Transverse colon (tissue), 4 donors: Measurements from ENCODE around the gene PSMB11.

Experiments used
- CTCF ChIP-seq, 5 experiments: fragments of 200-600 bp in 3 of 5; fragments of 450-650 bp in 2 of 5; sonication (generic) in 3 of 5; IDR thresholded peaks; 1 replicate in 2 of 5; 2 replicates in 3 of 5; pipeline ENCODE4 v1.5.1; 2016 to 2017; ENCODE audit warnings: antibody characterized with exemption in 5 of 5, inconsistent platforms in 3 of 5, mild to moderate bottlenecking in 2 of 5, moderate library complexity in 1 of 5
- EP300 ChIP-seq: sonication (generic); formaldehyde crosslinking; IDR thresholded peaks from one replicate; pipeline ENCODE4 v1.6.1; 2017; ENCODE audit warnings: antibody characterized with exemption, low read depth
- POLR2A ChIP-seq: fragments of 450-650 bp; IDR thresholded peaks from one replicate; pipeline ENCODE4 v1.6.1; 2016; ENCODE audit warnings: antibody characterized with exemption, mild to moderate bottlenecking, moderate library complexity
- POLR2AphosphoS5 ChIP-seq, 3 donors: sonication (generic); formaldehyde crosslinking; IDR thresholded peaks; one replicate each; pipeline ENCODE4 v1.6.1; 2016; ENCODE audit warnings: antibody characterized with exemption in 3 of 3

DNA sequence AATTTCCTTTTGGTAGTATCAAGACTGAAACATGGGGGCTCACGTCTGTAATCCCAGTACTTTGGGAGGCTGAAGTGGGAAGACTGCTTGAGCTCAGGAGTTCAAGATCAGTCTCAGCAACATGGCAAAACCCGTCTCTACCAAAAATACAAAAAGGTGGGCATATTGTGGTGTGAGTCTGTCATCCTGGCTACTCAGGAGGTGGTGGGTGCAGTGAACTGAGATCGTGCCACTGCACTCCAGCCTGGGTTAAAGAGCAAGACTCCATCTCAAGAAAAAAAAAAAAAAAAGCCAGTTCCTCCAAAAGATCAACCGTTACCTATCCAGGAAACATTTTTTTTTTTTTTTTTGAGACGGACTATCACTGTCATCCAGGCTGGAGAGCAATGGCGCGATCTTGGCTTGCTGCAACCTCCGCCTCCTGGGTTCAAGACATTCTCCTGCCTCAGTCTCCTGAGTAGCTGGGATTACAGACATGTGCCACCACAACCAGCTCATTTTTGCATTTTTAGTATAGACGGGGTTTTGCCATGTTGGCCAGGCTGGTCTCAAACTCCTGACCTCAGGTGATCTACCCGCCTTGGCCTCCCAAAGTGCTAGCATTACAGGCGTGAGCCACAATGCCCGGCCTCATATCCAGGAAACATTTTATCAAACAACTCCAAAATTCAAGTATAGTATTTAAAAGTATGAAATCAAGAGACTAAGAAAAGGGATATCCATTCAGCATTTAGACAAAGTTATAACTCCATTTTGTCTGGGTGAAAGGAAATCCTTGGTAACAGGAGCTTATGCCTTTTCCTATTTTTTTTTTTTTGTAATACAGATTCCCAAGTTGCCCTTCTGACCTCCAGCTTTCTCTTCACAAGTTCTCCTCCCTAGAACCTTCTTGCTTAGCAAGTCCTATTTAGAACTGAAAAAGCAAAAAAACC lies 49.5 kb downstream of the PSMB11 start:
- TF ChIP-seq EP300 (no peak), CTCF (IDR thresholded peaks at IDR 0.05) (no peak), POLR2AphosphoS5 (IDR thresholded peaks at IDR 0.05) (no peak), POLR2A (no peak)
